H9 (cell line): ENCODE results near the gene ATE1. TPM values are rescaled to one million over a fixed set of nuclear protein-coding genes. Genes with fewer than 3 reads are reported as not detected.

Source experiments
- DNase-seq: peaks from one replicate; pipeline ENCODE4 v3.0.0-alpha.2; 2017
- H2AFZ ChIP-seq: one replicate; pipeline ENCODE4 v1.6.1; 2013; ENCODE audit warnings: mild to moderate bottlenecking, low read length, control low read depth, moderate library complexity
- H2AK5ac ChIP-seq: 2 replicates; pipeline ENCODE4 v1.6.1; 2013; ENCODE audit warnings: low read length, control low read depth, mixed read lengths; ENCODE audit not compliant: insufficient read length
- H2BK120ac ChIP-seq: one replicate; pipeline ENCODE4 v1.6.1; 2013; ENCODE audit warnings: low read depth, mild to moderate bottlenecking, low read length, control low read depth, inconsistent platforms; ENCODE audit not compliant: poor library complexity, severe bottlenecking
- H2BK12ac ChIP-seq: 2 replicates; pipeline ENCODE4 v1.6.1; 2013; ENCODE audit warnings: low read length, control low read depth, mixed read lengths, low read depth; ENCODE audit not compliant: insufficient read length
- H2BK15ac ChIP-seq: 2 replicates; pipeline ENCODE4 v1.6.1; 2013; ENCODE audit warnings: low read depth, low read length, control low read depth
- H2BK20ac ChIP-seq: one replicate; pipeline ENCODE4 v1.6.1; 2013; ENCODE audit warnings: low read depth, mild to moderate bottlenecking, low read length, control low read depth, inconsistent platforms; ENCODE audit not compliant: poor library complexity, severe bottlenecking
- H2BK5ac ChIP-seq: 2 replicates; pipeline ENCODE4 v1.6.1; 2013; ENCODE audit warnings: low read length, control low read depth, mixed read lengths; ENCODE audit not compliant: insufficient read length
- H3K14ac ChIP-seq: 2 replicates; pipeline ENCODE4 v1.6.1; 2013; ENCODE audit warnings: low read length, control low read depth; ENCODE audit not compliant: insufficient read depth
- H3K18ac ChIP-seq: 2 replicates; pipeline ENCODE4 v1.6.1; 2013; ENCODE audit warnings: low read depth, mild to moderate bottlenecking, mixed read lengths, low read length, control low read depth; ENCODE audit not compliant: insufficient read length
- H3K23ac ChIP-seq: 2 replicates; pipeline ENCODE4 v1.6.1; 2013; ENCODE audit warnings: low read length, control low read depth, mixed read lengths, low read depth; ENCODE audit not compliant: insufficient read length
- H3K23me2 ChIP-seq: 2 replicates; pipeline ENCODE4 v1.6.1; 2013; ENCODE audit warnings: low read depth, mild to moderate bottlenecking, mixed read lengths, low read length, control low read depth; ENCODE audit not compliant: insufficient read length, poor library complexity, severe bottlenecking
- H3K27ac ChIP-seq: 2 replicates; pipeline ENCODE4 v1.5.1; 2013; ENCODE audit warnings: low read length, control low read depth, mixed read lengths, low read depth; ENCODE audit not compliant: insufficient read length
- H3K27me3 ChIP-seq: 2 replicates; pipeline ENCODE4 v1.6.1; 2013; ENCODE audit warnings: low read length, control low read depth, inconsistent platforms; ENCODE audit not compliant: insufficient read depth
- H3K4ac ChIP-seq: 2 replicates; pipeline ENCODE4 v1.6.1; 2013; ENCODE audit warnings: low read depth, mild to moderate bottlenecking, control low read depth, inconsistent platforms, low read length, moderate library complexity
- H3K4me1 ChIP-seq: 2 replicates; pipeline ENCODE4 v1.6.1; 2013; ENCODE audit warnings: low read length, control low read depth, inconsistent platforms; ENCODE audit not compliant: insufficient read depth
- H3K4me2 ChIP-seq: 2 replicates; pipeline ENCODE4 v1.6.1; 2013; ENCODE audit warnings: low read length, control low read depth, mixed read lengths; ENCODE audit not compliant: insufficient read length, insufficient read depth
- H3K56ac ChIP-seq: 2 replicates; pipeline ENCODE4 v1.6.1; 2013; ENCODE audit warnings: low read depth, mild to moderate bottlenecking, mixed read lengths, low read length, control low read depth; ENCODE audit not compliant: insufficient read length
- H3K79me1 ChIP-seq: 2 replicates; pipeline ENCODE4 v1.6.1; 2013; ENCODE audit warnings: low read depth, mild to moderate bottlenecking, moderate library complexity, low read length, control low read depth, inconsistent platforms; ENCODE audit not compliant: insufficient read depth, poor library complexity, severe bottlenecking
- H3K79me2 ChIP-seq: 2 replicates; pipeline ENCODE4 v1.6.1; 2013; ENCODE audit warnings: low read length, control low read depth, inconsistent platforms; ENCODE audit not compliant: insufficient read depth
- H3K9ac ChIP-seq: 2 replicates; pipeline ENCODE4 v1.6.1; 2013; ENCODE audit warnings: low read length, control low read depth, mixed read lengths; ENCODE audit not compliant: insufficient read length; ENCODE audit errors: extremely low read depth
- H3K9me3 ChIP-seq: one replicate; pipeline ENCODE4 v1.6.1; 2013; ENCODE audit warnings: low read depth, low read length, inconsistent platforms; ENCODE audit not compliant: control insufficient read depth
- H3T11ph ChIP-seq: one replicate; pipeline ENCODE4 v1.6.1; 2013; ENCODE audit warnings: mild to moderate bottlenecking, low read length, control low read depth, inconsistent platforms
- H4K20me1 ChIP-seq: one replicate; pipeline ENCODE4 v1.6.1; 2013; ENCODE audit not compliant: control insufficient read depth, insufficient read length, insufficient read depth
- H4K5ac ChIP-seq: 2 replicates; pipeline ENCODE4 v1.6.1; 2013; ENCODE audit warnings: low read depth, mild to moderate bottlenecking, mixed read lengths, low read length, control low read depth; ENCODE audit not compliant: insufficient read length
- H4K8ac ChIP-seq: replicated peaks from 2 replicates; pipeline ENCODE4 v1.6.1; 2013; ENCODE audit warnings: low read length, control low read depth, mixed read lengths, low read depth; ENCODE audit not compliant: insufficient read length
- H4K91ac ChIP-seq: 2 replicates; pipeline ENCODE4 v1.6.1; 2013; ENCODE audit warnings: low read depth, mild to moderate bottlenecking, moderate library complexity, mixed read lengths, low read length, control low read depth; ENCODE audit not compliant: insufficient read length
- H3K27ac Mint-ChIP-seq, 3 experiments: 2 replicates in 2 of 3; 3 replicates in 1 of 3; pipeline ENCODE4 v1.8.0; 2020 to 2021; ENCODE audit warnings: mixed read lengths in 3 of 3, mild to moderate bottlenecking in 1 of 3, moderate library complexity in 1 of 3
- H3K27me3 Mint-ChIP-seq: 2 replicates; pipeline ENCODE4 v1.8.0; 2021; ENCODE audit warnings: low read depth, mild to moderate bottlenecking, moderate library complexity, mixed read lengths
- H3K36me3 Mint-ChIP-seq, 3 experiments: 2 replicates in 2 of 3; 3 replicates in 1 of 3; pipeline ENCODE4 v1.8.0; 2020 to 2021; ENCODE audit warnings: low read depth in 3 of 3, mixed read lengths in 3 of 3; ENCODE audit not compliant: insufficient read depth in 1 of 3
- H3K4me1 Mint-ChIP-seq, 2 experiments: 2 replicates each; pipeline ENCODE4 v1.8.0; 2020; ENCODE audit warnings: mixed read lengths in 2 of 2
- H3K4me3 Mint-ChIP-seq, 2 experiments: 2 replicates in 1 of 2; 3 replicates in 1 of 2; pipeline ENCODE4 v1.8.0; 2020 to 2021; ENCODE audit warnings: mild to moderate bottlenecking in 2 of 2, mixed read lengths in 2 of 2, moderate library complexity in 1 of 2
- H3K9me3 Mint-ChIP-seq, 2 experiments: 2 replicates in 1 of 2; 3 replicates in 1 of 2; pipeline ENCODE4 v1.8.0; 2020; ENCODE audit warnings: mild to moderate bottlenecking in 2 of 2, mixed read lengths in 2 of 2, moderate library complexity in 1 of 2
- CTCF ChIP-seq: fragments of 200-600 bp; sonication (generic); conservative IDR thresholded peaks from 3 replicates; pipeline ENCODE4 v1.8.0; 2021; ENCODE audit warnings: antibody characterized with exemption, mild to moderate bottlenecking
- WGBS: extraction: QIAGEN DNeasy Blood & Tissue Kit; methylation state at CpG from one replicate; pipeline ENCODE4 v1.1.7; 2013; ENCODE audit warnings: missing lambda C conversion rate, low lambda C conversion rate, mixed read lengths; ENCODE audit not compliant: insufficient read length; ENCODE audit errors: extremely low coverage; 5-methylcytosine and 5-hydroxymethylcytosine counted together
- total RNA-seq: library from RNA; stranded (reverse); gene quantifications from 2 replicates; pipeline ENCODE4 v1.2.1, GENCODE V29; 2021

Gene ATE1
- total RNA-seq, 1 experiment from 2014 or later = 29.0 TPM

GRCh38 chr10:121823993-121824463, 103.8 kb downstream of the ATE1 start:
- no peak overlapping the region for H2BK5ac ChIP-seq
- no peak overlapping the region for H3K18ac ChIP-seq
- H4K8ac ChIP-seq = no peak overlapping the region
- no peak for DNase-seq
- no peaks in the 10 kb centered on the region for H3K4me1 ChIP-seq
- H3K4ac ChIP-seq = no peak overlapping the region
- no peak overlapping the region for H3K56ac ChIP-seq
- H2BK120ac ChIP-seq = no peak overlapping the region
- H3K23ac ChIP-seq = no peak overlapping the region
- TF ChIP-seq CTCF = peak; percentile 78
- WGBS = no CpG with 5 or more reads among the region's 5 CpGs
- H3K9me3 Mint-ChIP-seq = no peaks in the 10 kb centered on the region
- H3K9ac ChIP-seq = no peak overlapping the region
- 0 out of 4 replicates have a peak, but pooled peaks cover 0 to 2% of the 10 kb centered on the region in 2 experiments for H3K4me1 Mint-ChIP-seq
- no peak overlapping the region for H3K4me3 Mint-ChIP-seq
- no peak overlapping the region for H3T11ph ChIP-seq
- no peak overlapping the region for H2BK15ac ChIP-seq
- H2AK5ac ChIP-seq = no peak overlapping the region
- no peaks in the 10 kb centered on the region for H4K20me1 ChIP-seq
- H3K4me2 ChIP-seq = no peak overlapping the region
- no peaks in the 10 kb centered on the region for H3K27me3 ChIP-seq
- no peak overlapping the region for H2BK20ac ChIP-seq
- no peaks in the 10 kb centered on the region for H3K23me2 ChIP-seq
- H3K36me3 Mint-ChIP-seq = peaks cover 6 to 23% (median 22%) of the 10 kb centered on the region in 3 experiments; a peak in 6 of 7 replicates
- H3K14ac ChIP-seq = no peak overlapping the region
- H3K79me1 ChIP-seq = no peaks in the 10 kb centered on the region
- no peaks in the 10 kb centered on the region for H3K79me2 ChIP-seq
- no peak overlapping the region for H3K27ac ChIP-seq
- H2BK12ac ChIP-seq = no peak overlapping the region
- no peaks in the 10 kb centered on the region for H3K27me3 Mint-ChIP-seq
- no peak overlapping the region for H2AFZ ChIP-seq
- no peak overlapping the region for H4K5ac ChIP-seq
- H4K91ac ChIP-seq = no peak overlapping the region
- H3K9me3 ChIP-seq = no peaks in the 10 kb centered on the region
- H3K27ac Mint-ChIP-seq = no peak overlapping the region
